GM10847 (cell line): Measurements from ENCODE around the gene IGSF8.

ENCODE experiments used
- POLR2A ChIP-seq: IDR thresholded peaks from 2 replicates; pipeline ENCODE4 v1.6.1; 2011; ENCODE audit not compliant: insufficient read length; ENCODE audit errors: extremely low read depth

IGSF8 gene

DNA sequence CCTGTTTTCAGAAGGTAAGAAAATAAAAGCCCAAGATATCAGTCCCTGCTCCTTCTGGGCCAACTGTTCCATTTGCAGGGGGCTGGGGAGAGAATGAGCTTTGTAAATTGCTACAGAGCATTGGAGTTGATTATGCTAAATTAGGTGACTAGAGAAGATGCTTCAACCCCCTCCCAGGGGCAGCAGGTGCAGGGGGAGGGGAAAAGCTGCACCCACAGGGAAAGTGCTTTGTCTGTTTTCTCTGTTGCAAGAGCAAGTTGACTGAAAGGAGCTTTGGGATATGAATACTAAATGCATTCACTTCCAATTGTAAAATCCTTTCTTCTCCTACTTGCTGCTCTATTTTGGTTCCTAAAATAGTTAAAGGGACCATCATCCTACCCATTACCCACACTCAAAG lies 50.1 kb downstream of the IGSF8 start:
- no peak for TF ChIP-seq POLR2A

DNA sequence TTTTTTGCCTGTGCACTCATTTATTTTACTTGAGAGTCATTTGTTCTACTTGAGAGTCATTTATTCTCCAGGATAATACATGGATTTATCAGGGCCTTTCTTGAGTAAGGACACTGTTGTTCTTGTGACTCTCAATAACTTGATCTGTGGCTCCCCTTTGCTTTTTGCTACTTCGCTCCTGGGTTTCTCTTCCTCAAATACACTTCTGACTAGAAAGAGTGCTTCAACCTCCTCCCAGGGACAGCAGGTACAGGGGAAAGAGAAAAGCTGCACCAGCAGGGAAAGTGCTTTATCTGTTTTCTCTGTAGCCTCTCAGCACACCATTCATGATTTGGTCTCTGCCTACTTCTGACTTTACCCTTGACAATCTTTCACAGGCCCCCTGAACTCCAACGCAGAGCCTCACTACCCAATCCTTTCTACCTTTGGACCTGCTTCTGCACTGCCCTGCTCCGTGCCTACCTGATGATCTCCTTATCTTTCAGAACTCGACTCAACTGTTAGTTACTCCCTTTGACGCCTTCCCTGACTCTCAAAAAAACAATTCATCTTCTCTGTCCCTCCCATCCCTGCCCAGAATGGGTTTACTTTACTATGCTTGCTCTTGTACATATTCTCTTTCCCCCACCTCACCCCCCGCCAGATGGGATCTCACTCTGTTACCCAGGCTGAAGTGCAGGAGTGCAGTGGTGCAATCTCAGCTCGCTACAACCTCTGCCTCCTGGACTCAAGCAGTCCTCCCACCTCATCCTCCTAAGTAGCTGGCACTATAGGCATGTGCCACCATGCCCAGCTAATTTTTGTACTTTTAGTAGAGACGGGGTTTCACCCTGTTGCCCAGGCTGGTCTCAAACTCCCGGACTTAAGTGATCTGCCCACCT lies 51.1 kb downstream of the IGSF8 start:
- no peak for TF ChIP-seq POLR2A

DNA sequence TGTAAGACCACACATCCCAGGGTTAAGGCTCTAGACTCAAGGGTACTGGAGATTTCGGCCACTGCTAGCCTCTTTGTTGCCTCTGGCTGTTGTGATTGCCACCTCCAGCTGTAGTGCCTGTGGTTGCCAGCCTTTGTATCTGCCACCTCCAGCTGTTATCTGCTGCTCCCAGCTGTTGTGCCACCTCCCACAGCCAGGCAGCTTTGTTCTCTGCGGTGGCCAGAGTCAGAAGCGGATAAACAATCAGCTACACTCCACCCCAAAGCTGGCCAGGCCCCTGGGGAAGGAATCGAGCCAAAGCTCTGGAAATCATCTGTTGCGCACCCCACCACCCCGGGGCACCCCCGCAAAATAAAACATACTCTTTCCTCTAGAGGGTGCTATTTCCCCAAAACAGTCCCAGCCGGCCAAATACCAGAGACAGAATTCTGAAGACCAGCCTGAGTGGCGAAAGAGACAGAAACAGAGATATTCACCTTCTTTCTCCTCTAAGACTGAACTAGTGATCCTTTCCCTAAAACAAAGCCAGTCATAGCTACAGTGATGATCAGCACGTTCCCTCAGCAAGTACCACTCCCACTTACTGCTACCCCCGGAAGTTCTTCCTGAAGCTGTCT lies 51.8 kb downstream of the IGSF8 start:
- TF ChIP-seq POLR2A: no peak

DNA sequence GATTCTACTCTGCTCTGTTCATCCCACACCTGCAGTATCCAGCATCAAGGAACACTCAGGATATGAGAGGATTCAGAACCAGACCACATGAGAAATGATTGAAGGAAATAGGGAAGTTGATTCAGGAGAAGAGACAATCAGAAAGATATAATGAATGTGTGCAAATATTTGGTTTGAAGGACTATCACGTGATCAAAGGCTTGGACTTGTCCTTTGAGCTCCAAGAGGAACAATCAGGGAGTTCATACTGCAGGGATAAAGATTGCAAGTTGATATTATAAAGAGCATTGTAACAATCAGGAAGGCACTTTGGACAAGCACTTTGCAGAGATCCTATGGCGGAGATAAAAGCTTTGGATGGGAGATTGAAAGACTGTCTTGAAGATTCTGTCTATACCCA lies 52.8 kb downstream of the IGSF8 start:
- TF ChIP-seq POLR2A: no peak

GRCh38 chr1:160043543-160043942 lies 54.9 kb downstream of the IGSF8 start:
- no peak for TF ChIP-seq POLR2A
